ENCODE data around the gene JPT2. TPM values are rescaled to one million over a fixed set of nuclear protein-coding genes. Genes with fewer than 3 reads are reported as not detected.

JPT2 gene
- total RNA-seq, 1 experiment from 2014 or later = 150 TPM

- no peak for TF ChIP-seq PRRX2 (CRISPR knock-in tag; IDR thresholded peaks at IDR 0.05)
- TF ChIP-seq ZNF671 (CRISPR knock-in tag; IDR thresholded peaks at IDR 0.05) = no peak
- no peak for TF ChIP-seq FOXP4 (CRISPR knock-in tag; IDR thresholded peaks at IDR 0.05)
- TF ChIP-seq IRF1 (CRISPR knock-in tag; IDR thresholded peaks at IDR 0.05) = no peak
- TF ChIP-seq ZMAT4 (CRISPR knock-in tag; IDR thresholded peaks at IDR 0.05) = no peak
These were observed 32.9 kb downstream of the JPT2 start (continued) for GRCh38 chr16:1710811-1711507.

GRCh38 chr16:1712791-1713261 is 34.7 kb downstream of the JPT2 start:
- DNase-seq (ENCODE audit: low spot score) = no peak
- no peak for TF ChIP-seq ZNF232 (CRISPR knock-in tag; IDR thresholded peaks at IDR 0.05)
- TF ChIP-seq ZMAT4 (CRISPR knock-in tag; IDR thresholded peaks at IDR 0.05) = no peak
- TF ChIP-seq ZBTB43 (CRISPR knock-in tag; IDR thresholded peaks at IDR 0.05) = no peak
- TF ChIP-seq ZNF512 (CRISPR knock-in tag; IDR thresholded peaks at IDR 0.05; ENCODE audit: borderline replicate concordance) = no peak
- TF ChIP-seq ETV6 (CRISPR knock-in tag; IDR thresholded peaks at IDR 0.05) = no peak
- no peak for TF ChIP-seq EMX1 (CRISPR knock-in tag; IDR thresholded peaks at IDR 0.05)
- no peak for TF ChIP-seq GTF2I (CRISPR knock-in tag; conservative IDR thresholded peaks at IDR 0.05)
- no peak for TF ChIP-seq ZNF425 (CRISPR knock-in tag; conservative IDR thresholded peaks at IDR 0.05)
- TF ChIP-seq FOXP4 (CRISPR knock-in tag; IDR thresholded peaks at IDR 0.05) = no peak
- no peak for TF ChIP-seq USF2 (CRISPR knock-in tag; IDR thresholded peaks at IDR 0.05)
- no peak for TF ChIP-seq JUN (CRISPR knock-in tag; IDR thresholded peaks at IDR 0.05)
- no peak for TF ChIP-seq CREM (CRISPR knock-in tag; IDR thresholded peaks at IDR 0.05)
- TF ChIP-seq TCF7 (CRISPR knock-in tag; IDR thresholded peaks at IDR 0.05; ENCODE audit: low read depth) = no peak
- no peak for TF ChIP-seq JAZF1 (CRISPR knock-in tag; IDR thresholded peaks at IDR 0.05)
- TF ChIP-seq AR (CRISPR knock-in tag; IDR thresholded peaks at IDR 0.05) = no peak
- TF ChIP-seq ZNF317 (CRISPR knock-in tag; IDR thresholded peaks at IDR 0.05; ENCODE audit: borderline replicate concordance, low read depth) = no peak
- no peaks in the 10 kb centered on the region for H3K36me3 Mint-ChIP-seq
- ChIA-PET POLR2A (no interaction called here), CTCF (interaction anchor here (1.1 to 4.9 kb wide), 3 partner anchors 11 to 51 kb away, joined by 3 to 45 read pairs (median 3); no protein-coding TSS in a partner anchor)
- no peak for ATAC-seq
- H3K27me3 Mint-ChIP-seq (ENCODE audit: low read depth) = no peaks in the 10 kb centered on the region
- H3K9me3 Mint-ChIP-seq = no peaks in the 10 kb centered on the region
- peak overlapping the region; percentile 85 for H3K27ac Mint-ChIP-seq
- no peak overlapping the region for H3K4me3 Mint-ChIP-seq
- H3K4me1 Mint-ChIP-seq = peaks cover 24% of the 10 kb centered on the region

All from WTC11 (cell line).